GM23338 (cell line): ENCODE data around the gene CMSS1.

Experiments used
- EZH2 ChIP-seq: fragments of 200-600 bp; sonication (generic); IDR thresholded peaks from one replicate; pipeline ENCODE4 v1.8.0; 2017; ENCODE audit warnings: antibody characterized with exemption, mild to moderate bottlenecking, low read depth; ENCODE audit not compliant: unreplicated experiment
- EZH2phosphoT487 ChIP-seq: fragments of 200-600 bp; sonication (generic); IDR thresholded peaks from one replicate; pipeline ENCODE4 v1.8.1; 2018; ENCODE audit warnings: antibody characterized with exemption; ENCODE audit not compliant: unreplicated experiment
- POLR2AphosphoS5 ChIP-seq: IDR thresholded peaks from 2 replicates; pipeline ENCODE4 v1.6.1; 2016; ENCODE audit warnings: antibody characterized with exemption, low read depth
- STAT1 ChIP-seq: IDR thresholded peaks from one replicate; pipeline ENCODE4 v1.6.1; 2016; ENCODE audit warnings: antibody characterized with exemption; ENCODE audit not compliant: unreplicated experiment
- ZNF114 ChIP-seq: fragments of 250-450 bp; sonication (Bioruptor Pico); IDR thresholded peaks from 2 replicates; pipeline ENCODE4 v1.5.0; 2020; ENCODE audit warnings: mild to moderate bottlenecking, moderate library complexity
- TF ChIP-seq, protein P1 (sequence below), 2 experiments: fragments of 200-600 bp in 1 of 2; sonication (generic) in 1 of 2; conservative IDR thresholded peaks; 2 replicates each; pipeline versions ENCODE4 v1.5.1 to v1.6.1; 2016 to 2017; ENCODE audit warnings: antibody characterized with exemption in 2 of 2, low read depth in 2 of 2, mild to moderate bottlenecking in 2 of 2, moderate library complexity in 1 of 2
- TF ChIP-seq, protein P2 (sequence below): IDR thresholded peaks from 2 replicates; pipeline ENCODE4 v1.6.1; 2016; ENCODE audit warnings: antibody characterized with exemption

DNA sequence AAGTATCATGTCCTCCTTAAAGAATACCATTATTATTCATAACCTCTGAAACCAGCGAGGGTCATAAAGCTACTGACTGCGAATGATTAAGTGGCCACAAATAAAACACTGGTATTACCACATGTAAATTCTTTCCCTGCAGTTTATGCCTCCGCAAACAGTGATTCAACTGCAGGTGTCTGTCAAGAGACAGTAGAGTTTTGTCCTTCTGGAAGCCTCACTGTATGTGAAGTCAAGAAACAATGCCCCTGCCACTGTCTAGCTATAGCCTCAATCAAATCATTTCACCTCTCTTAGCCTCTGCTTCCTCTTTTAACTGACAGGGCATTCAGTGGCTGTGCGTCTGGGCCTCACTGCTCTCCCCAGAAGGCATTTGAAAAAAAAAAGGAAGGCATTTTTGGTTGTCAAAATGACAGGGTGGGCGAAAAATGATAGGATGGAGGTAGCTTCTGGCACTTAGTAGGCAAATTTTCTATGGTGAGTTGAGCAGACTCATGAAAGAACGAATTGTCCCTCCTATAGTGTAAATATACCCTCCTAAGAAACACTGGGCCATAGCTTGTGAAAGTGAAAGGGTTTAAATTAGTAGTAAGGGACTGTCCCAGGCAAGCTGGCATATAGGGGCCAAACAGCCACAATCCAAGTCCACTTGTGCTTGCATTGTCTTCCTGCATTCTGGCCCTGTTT lies 229.9 kb downstream of the CMSS1 start:
- TF ChIP-seq STAT1 (no peak), ZNF114 (CRISPR knock-in tag) (no peak), EZH2phosphoT487 (no peak), POLR2AphosphoS5 (no peak), EZH2 (no peak)
- TF ChIP-seq, protein P1, sequence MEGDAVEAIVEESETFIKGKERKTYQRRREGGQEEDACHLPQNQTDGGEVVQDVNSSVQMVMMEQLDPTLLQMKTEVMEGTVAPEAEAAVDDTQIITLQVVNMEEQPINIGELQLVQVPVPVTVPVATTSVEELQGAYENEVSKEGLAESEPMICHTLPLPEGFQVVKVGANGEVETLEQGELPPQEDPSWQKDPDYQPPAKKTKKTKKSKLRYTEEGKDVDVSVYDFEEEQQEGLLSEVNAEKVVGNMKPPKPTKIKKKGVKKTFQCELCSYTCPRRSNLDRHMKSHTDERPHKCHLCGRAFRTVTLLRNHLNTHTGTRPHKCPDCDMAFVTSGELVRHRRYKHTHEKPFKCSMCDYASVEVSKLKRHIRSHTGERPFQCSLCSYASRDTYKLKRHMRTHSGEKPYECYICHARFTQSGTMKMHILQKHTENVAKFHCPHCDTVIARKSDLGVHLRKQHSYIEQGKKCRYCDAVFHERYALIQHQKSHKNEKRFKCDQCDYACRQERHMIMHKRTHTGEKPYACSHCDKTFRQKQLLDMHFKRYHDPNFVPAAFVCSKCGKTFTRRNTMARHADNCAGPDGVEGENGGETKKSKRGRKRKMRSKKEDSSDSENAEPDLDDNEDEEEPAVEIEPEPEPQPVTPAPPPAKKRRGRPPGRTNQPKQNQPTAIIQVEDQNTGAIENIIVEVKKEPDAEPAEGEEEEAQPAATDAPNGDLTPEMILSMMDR (conservative IDR thresholded peaks at IDR 0.05; ENCODE audit: low read depth in 2 of 2): no peak
- TF ChIP-seq, protein P2, sequence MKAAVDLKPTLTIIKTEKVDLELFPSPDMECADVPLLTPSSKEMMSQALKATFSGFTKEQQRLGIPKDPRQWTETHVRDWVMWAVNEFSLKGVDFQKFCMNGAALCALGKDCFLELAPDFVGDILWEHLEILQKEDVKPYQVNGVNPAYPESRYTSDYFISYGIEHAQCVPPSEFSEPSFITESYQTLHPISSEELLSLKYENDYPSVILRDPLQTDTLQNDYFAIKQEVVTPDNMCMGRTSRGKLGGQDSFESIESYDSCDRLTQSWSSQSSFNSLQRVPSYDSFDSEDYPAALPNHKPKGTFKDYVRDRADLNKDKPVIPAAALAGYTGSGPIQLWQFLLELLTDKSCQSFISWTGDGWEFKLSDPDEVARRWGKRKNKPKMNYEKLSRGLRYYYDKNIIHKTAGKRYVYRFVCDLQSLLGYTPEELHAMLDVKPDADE: no peak
